ENCODE data around the gene GTPBP4. TPM values are rescaled to one million over a fixed set of nuclear protein-coding genes. Genes with fewer than 3 reads are reported as not detected.

GTPBP4 gene
- total RNA-seq, 1 donor from 2014 or later, result 69.6 TPM

DNA sequence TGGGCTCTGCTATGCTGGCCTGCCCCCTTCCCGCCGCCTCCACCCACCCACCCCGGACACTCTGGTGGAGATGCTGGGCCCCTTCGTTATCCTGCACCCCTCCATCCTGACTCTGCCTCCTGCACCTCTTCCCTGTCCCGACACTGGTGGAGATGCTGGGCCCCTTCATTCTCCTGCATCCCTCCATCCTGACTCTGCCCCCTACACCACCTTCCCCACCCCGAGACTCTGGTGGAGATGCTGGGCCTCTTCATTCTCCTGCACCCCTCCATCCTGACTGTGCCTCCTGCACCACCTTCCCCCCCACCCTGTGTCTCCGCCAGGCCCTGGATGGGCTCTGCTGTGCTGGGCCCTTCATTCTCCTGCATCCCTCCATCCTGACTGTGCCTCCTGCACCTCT is 22.5 kb downstream of the GTPBP4 start:
- Mint-ChIP-seq H3K27me3 (ENCODE audit: low read depth) (no peaks in the 10 kb centered on the region), H3K4me3 (no peak overlapping the region), H3K9me3 (no peaks in the 10 kb centered on the region), H3K27ac (ENCODE audit: unreplicated experiment) (no peak overlapping the region), H3K4me1 (no peaks in the 10 kb centered on the region), H3K36me3 (ENCODE audit: low read depth) (peaks cover 28% of the 10 kb centered on the region)
- no peak for DNase-seq (ENCODE audit: low read depth, low spot score)
- TF ChIP-seq, protein P1, sequence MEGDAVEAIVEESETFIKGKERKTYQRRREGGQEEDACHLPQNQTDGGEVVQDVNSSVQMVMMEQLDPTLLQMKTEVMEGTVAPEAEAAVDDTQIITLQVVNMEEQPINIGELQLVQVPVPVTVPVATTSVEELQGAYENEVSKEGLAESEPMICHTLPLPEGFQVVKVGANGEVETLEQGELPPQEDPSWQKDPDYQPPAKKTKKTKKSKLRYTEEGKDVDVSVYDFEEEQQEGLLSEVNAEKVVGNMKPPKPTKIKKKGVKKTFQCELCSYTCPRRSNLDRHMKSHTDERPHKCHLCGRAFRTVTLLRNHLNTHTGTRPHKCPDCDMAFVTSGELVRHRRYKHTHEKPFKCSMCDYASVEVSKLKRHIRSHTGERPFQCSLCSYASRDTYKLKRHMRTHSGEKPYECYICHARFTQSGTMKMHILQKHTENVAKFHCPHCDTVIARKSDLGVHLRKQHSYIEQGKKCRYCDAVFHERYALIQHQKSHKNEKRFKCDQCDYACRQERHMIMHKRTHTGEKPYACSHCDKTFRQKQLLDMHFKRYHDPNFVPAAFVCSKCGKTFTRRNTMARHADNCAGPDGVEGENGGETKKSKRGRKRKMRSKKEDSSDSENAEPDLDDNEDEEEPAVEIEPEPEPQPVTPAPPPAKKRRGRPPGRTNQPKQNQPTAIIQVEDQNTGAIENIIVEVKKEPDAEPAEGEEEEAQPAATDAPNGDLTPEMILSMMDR (conservative IDR thresholded peaks at IDR 0.05), result no peak

GRCh38 chr10:1011696-1012095 is 23.5 kb downstream of the GTPBP4 start:
- Mint-ChIP-seq H3K27me3 (ENCODE audit: low read depth) (no peaks in the 10 kb centered on the region), H3K36me3 (ENCODE audit: low read depth) (peaks cover 25% of the 10 kb centered on the region), H3K4me3 (no peak overlapping the region), H3K27ac (ENCODE audit: unreplicated experiment) (no peak overlapping the region), H3K4me1 (no peaks in the 10 kb centered on the region), H3K9me3 (no peaks in the 10 kb centered on the region)
- DNase-seq (ENCODE audit: low read depth, low spot score), result no peak
- TF ChIP-seq, protein P1 (conservative IDR thresholded peaks at IDR 0.05), result no peak

GRCh38 chr10:1015688-1016087 is 27.5 kb downstream of the GTPBP4 start:
- H3K4me1 Mint-ChIP-seq, result no peaks in the 10 kb centered on the region
- H3K4me3 Mint-ChIP-seq, result no peak overlapping the region
- peak overlapping the region; percentile 12 for H3K27ac Mint-ChIP-seq (ENCODE audit: unreplicated experiment)
- peaks cover 32% of the 10 kb centered on the region for H3K36me3 Mint-ChIP-seq (ENCODE audit: low read depth)
- DNase-seq (ENCODE audit: low read depth, low spot score), result no peak
- no peaks in the 10 kb centered on the region for H3K9me3 Mint-ChIP-seq
- TF ChIP-seq, protein P1 (conservative IDR thresholded peaks at IDR 0.05), result no peak
- H3K27me3 Mint-ChIP-seq (ENCODE audit: low read depth), result no peaks in the 10 kb centered on the region

DNA sequence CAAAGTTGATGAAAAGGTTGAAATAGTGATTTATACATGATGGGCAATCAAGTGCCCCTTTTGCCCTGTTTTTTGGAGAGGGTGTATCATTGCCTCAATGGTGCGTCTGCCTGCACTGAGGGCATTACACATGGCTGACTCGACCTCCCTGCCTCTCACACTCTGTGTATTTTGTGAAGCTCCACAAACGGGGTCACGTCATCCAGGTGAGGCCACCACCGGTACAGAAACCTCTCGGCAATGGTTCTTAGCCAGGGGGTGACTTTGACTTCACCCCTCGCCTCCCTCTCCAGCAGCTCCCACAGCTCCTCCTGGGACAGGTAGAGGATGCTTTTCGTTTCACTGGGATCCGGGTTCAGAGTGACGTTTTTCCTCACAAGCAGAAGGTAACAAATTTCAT is 31.1 kb downstream of the GTPBP4 start:
- Mint-ChIP-seq H3K4me3 (no peak overlapping the region), H3K4me1 (no peaks in the 10 kb centered on the region), H3K9me3 (no peaks in the 10 kb centered on the region), H3K27me3 (ENCODE audit: low read depth) (no peaks in the 10 kb centered on the region), H3K36me3 (ENCODE audit: low read depth) (peaks cover 17% of the 10 kb centered on the region), H3K27ac (ENCODE audit: unreplicated experiment) (no peak overlapping the region)
- no peak for DNase-seq (ENCODE audit: low read depth, low spot score)
- TF ChIP-seq, protein P1 (conservative IDR thresholded peaks at IDR 0.05), result no peak

DNA sequence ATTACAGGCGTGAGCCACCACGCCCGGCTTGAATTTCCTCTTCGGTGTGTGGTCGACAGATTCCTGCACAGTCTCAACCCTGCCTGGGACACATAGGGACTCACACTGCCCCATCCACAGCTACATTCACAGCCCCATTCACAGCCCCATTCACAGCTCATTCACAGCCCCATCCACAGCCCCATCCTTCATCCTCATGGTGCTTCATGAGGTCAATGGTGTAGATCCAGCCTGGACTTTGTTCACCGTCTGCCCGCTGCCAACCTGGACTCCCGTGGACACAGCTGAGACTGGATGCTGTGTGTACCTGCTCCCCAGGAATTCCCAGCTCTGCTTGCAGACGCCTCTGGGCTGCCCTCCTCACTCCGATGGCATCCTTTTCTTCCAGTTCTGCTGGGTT is 32.2 kb downstream of the GTPBP4 start:
- Mint-ChIP-seq H3K27ac (ENCODE audit: unreplicated experiment) (no peak overlapping the region), H3K27me3 (ENCODE audit: low read depth) (no peaks in the 10 kb centered on the region), H3K4me3 (no peak overlapping the region), H3K4me1 (no peaks in the 10 kb centered on the region), H3K36me3 (ENCODE audit: low read depth) (peaks cover 17% of the 10 kb centered on the region), H3K9me3 (no peaks in the 10 kb centered on the region)
- no peak for DNase-seq (ENCODE audit: low read depth, low spot score)
- TF ChIP-seq, protein P1 (conservative IDR thresholded peaks at IDR 0.05), result no peak

GRCh38 chr10:1020958-1021357 is 32.7 kb downstream of the GTPBP4 start:
- no peaks in the 10 kb centered on the region for H3K9me3 Mint-ChIP-seq
- H3K27ac Mint-ChIP-seq (ENCODE audit: unreplicated experiment), result no peak overlapping the region
- H3K4me1 Mint-ChIP-seq, result no peaks in the 10 kb centered on the region
- TF ChIP-seq, protein P1 (conservative IDR thresholded peaks at IDR 0.05), result no peak
- H3K36me3 Mint-ChIP-seq (ENCODE audit: low read depth), result peaks cover 17% of the 10 kb centered on the region
- H3K4me3 Mint-ChIP-seq, result no peak overlapping the region
- no peak for DNase-seq (ENCODE audit: low read depth, low spot score)
- no peaks in the 10 kb centered on the region for H3K27me3 Mint-ChIP-seq (ENCODE audit: low read depth)

All from neural crest cell (in vitro differentiated cells).